ENCODE results near the gene RPL32.

DNA sequence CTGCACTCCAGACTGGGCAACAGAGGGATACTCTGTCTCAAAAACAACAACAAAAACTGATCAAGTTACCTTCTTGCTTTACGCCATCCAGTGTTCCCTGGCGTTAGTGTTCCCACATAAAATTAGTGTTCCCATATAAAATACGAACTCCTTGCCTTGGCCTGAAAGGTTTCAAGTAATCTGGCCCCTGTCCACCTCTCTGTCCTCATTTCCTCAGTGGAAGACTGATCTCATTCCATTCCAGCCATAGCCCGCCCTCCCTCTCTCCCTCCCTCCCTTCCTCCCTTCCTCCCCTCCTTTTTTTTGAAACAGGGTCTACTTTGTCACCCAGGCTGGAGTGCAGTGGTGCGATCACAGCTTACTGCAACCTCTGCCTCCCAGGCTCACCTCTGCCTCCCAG, 47.7 kb downstream of the RPL32 start:
- TF ChIP-seq, protein P1, sequence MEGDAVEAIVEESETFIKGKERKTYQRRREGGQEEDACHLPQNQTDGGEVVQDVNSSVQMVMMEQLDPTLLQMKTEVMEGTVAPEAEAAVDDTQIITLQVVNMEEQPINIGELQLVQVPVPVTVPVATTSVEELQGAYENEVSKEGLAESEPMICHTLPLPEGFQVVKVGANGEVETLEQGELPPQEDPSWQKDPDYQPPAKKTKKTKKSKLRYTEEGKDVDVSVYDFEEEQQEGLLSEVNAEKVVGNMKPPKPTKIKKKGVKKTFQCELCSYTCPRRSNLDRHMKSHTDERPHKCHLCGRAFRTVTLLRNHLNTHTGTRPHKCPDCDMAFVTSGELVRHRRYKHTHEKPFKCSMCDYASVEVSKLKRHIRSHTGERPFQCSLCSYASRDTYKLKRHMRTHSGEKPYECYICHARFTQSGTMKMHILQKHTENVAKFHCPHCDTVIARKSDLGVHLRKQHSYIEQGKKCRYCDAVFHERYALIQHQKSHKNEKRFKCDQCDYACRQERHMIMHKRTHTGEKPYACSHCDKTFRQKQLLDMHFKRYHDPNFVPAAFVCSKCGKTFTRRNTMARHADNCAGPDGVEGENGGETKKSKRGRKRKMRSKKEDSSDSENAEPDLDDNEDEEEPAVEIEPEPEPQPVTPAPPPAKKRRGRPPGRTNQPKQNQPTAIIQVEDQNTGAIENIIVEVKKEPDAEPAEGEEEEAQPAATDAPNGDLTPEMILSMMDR (conservative IDR thresholded peaks at IDR 0.05; ENCODE audit: low read length) = no peak
- TF ChIP-seq EZH2phosphoT487 (IDR thresholded peaks at IDR 0.05; ENCODE audit: borderline replicate concordance) = no peak
